DMS53 treated with DMSO at 0.1 percent for 48 hours (cell line): ENCODE data around the gene ZNF710.

Experiments used
- DNase-seq: peaks from one replicate; lab custom pipeline; 2025; ENCODE audit not compliant: unreplicated experiment; lab: John Stamatoyannopoulos, UW

ZNF710 gene

DNA sequence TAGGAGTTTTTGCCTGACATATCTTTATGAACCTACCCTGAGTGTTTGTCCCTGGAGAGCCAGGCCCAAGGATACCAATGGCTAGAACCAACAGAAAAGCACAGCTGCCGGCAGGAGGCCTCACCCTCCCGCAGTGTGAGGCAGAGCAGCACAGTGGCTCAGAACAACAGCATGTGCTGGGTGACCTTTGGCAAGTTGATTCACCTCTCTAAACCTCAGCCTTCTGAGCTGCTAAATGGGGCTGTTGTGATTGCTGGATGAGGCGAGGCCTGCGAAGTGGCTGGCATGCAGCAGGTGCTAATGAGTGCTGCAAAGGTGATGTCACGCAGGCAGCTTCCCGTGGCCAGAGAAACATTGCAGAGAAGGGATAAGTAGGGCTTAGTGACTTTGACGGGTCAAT lies 77.8 kb downstream of the ZNF710 start:
- no peak for DNase-seq

DNA sequence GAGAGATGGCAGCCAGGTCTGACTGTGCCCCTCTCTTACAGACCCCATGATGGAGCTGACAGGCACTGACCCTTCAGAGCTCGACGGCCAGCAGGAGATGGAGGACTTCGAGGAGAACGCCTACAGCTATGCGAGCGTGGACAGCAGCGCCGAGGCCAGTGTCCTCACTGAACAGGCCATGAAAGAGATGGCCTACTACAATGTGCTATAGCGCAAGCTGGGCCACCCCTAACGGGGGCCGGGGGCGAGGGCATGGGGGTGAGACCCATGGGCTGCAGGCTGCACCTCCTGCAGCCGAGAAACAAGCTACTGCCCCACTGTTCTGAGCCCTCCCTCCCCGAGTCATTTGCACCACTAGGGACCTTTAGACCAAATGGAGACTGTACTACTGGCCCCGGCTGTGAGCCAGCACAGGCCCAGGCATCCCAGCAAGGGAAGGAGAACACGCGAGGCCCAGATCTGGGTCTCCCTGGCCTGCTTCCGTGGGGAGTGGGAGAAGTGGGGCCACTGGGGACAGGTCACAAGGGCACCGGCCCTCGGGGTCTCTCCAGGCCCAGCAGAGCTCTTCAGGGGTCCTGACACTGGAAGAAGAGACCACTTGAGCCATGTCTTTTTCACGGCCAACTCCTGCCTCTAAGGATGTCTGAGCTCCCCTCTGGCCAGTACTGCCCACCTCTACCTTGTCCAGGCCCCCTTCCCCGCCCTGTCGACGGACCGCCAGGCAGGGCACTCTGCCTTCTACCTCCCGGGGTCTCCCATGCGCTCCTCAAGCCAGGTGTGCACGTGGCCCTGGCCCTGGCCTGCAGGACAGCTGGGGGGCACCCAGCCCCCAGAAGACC lies 78.7 kb downstream of the ZNF710 start:
- DNase-seq = no peak

DNA sequence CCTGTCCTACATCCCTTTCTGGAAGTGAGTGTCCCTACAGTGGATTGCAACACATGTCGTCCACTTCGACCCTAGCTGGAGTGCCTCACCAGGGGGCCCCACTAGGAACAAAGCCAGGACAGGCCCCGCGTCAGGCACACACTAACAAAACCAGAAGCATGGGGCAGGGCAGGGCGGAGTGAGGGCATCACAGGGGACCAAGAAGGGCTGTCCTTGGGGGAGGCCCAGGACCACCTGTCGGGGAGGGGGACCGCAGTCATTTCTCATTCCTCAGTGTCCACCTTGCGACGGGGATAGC lies 79.3 kb downstream of the ZNF710 start:
- DNase-seq = no peak

DNA sequence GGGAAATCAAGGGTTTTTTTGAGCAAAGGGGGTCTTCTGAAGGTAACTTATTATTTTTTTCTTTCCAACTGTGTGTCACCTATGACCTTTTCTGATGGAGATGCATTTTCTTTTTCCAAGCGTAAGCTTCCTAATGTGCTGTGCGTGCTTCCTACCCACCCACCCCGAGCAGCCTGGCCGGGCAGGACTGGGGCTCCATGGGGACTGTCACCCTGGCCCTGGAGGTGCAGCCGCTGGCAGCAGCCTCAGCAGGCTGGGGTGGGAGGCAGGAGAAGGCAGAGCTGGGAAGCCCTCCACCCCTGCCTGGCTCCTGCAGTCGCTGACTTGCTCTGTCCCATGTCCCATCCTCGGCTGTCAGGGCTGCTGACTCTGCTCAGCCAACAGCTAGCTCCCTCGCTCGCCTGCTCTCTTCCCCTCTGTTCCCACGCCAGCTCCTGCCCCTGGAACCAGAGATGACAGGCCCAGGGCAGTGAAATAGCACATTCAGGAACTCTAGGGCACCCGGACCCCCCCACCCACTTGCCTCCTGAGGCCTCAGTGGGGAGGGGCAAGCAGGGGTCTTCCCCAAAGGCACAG lies 79.8 kb downstream of the ZNF710 start:
- no peak for DNase-seq

DNA sequence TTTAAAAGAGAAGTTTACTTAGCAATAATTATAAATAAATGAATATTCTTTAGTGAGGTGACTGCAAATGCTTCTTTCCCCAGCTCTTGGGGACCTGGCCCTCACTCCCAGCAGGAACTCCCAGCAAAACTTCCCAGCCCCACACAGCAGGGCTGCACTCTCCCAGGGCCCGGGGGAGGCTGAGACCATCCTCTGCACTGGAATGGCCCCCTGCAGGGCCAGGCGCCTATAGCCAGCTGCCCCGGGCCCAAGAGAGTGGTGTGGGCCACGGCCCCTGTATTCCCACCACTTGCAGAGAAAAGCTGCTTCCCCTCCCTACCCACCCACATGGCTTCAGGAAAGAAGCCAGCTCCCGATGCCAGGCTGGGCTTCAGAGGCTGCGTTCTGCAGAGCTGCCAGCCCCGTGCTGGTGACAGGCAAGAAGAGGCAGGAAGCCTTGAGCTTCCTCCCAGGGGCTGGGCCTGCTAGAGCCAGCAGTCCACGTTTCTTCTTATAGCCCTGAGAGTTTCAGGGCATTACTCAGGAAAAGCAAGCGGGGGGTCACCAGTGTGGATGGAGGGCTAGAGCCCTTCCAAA lies 81.1 kb downstream of the ZNF710 start:
- no peak for DNase-seq

- DNase-seq = no peak
These were observed 82.3 kb downstream of the ZNF710 start for GRCh38 chr15:90083419-90083818.

GRCh38 chr15:90083954-90084607 lies 83.0 kb downstream of the ZNF710 start:
- DNase-seq = no peak

- DNase-seq = no peak
These were observed 83.8 kb downstream of the ZNF710 start for GRCh38 chr15:90084876-90085423.

DNA sequence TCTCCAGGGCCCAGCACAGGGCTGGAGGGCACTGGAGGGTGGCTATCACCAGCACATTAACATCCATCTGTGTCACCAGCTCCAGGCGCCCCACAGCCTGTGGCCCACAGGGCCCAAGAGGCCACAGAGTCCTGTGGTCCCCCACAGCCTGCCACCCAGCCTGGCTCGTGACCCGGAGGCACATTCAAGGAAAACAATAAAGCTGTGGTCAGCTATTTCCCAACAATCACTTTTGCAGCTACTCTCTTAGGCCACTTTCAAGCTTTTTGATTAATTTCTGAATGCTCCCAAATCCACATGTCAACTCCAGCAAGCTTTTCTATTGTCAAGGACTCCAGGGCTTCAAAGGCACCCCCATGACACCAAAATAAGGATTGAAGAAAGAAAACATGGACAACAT lies 84.4 kb downstream of the ZNF710 start:
- DNase-seq = no peak

DNA sequence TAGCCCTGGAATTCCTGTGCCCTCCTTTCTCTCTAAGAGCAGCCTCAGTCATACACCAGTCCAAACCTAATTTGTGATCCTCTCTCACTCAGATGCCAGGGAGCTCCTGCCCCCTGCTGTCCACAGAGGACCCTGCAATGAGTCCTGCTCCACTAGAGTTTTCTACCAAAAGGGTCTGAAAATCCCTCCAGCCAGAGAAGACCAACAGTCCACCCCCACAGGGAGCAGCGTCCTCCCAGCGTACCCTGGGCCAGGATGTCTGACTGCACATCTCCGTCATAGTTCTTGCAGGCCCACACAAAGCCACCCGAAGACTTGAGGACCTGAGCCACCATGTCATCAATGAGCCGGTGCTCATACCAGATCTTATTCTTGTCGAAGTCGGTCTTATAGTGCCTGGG lies 85.7 kb downstream of the ZNF710 start:
- no peak for DNase-seq

DNA sequence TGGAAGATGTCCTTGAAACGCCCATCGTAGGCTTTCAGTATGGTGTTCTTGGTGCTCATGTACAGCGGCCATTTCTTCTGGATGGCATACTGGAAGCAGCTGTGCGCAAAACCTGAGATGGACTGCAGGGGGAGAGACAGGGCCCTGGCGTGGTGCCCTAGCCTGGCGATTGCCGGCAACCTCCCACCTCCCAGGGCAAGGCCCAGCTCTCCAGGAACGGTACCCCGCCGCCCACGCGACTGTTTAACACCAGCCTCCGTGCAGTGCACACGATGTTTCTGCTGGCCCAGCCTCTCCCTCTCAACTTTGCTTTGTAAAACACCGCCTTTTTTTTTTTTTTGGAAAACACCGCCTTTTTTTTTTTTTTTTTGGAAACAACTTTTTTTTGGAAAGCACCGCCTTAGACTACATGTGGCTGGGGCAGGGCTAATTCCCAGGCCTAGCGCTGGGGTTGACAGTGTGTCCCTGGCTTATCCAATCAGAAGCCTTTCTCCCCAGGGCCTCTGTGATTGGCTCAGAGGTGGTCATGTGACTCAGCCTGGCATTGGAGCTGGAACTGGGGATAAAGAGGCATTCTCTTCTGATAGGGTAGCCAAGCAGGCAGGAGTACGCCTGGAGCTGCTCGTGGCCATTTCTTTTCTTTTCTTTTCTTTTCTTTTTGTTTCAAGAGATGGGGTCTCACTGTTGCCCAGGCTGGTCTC lies 86.5 kb downstream of the ZNF710 start:
- no peak for DNase-seq

GRCh38 chr15:90090226-90090848 lies 89.2 kb downstream of the ZNF710 start:
- no peak for DNase-seq

GRCh38 chr15:90091156-90091931 lies 90.2 kb downstream of the ZNF710 start:
- DNase-seq = no peak

GRCh38 chr15:90095521-90095959 lies 94.4 kb downstream of the ZNF710 start:
- peak; percentile 91 for DNase-seq

GRCh38 chr15:90097475-90097874 lies 96.4 kb downstream of the ZNF710 start:
- DNase-seq = no peak

- no peak for DNase-seq
These were observed 98.1 kb downstream of the ZNF710 start for GRCh38 chr15:90099072-90099867.

DNA sequence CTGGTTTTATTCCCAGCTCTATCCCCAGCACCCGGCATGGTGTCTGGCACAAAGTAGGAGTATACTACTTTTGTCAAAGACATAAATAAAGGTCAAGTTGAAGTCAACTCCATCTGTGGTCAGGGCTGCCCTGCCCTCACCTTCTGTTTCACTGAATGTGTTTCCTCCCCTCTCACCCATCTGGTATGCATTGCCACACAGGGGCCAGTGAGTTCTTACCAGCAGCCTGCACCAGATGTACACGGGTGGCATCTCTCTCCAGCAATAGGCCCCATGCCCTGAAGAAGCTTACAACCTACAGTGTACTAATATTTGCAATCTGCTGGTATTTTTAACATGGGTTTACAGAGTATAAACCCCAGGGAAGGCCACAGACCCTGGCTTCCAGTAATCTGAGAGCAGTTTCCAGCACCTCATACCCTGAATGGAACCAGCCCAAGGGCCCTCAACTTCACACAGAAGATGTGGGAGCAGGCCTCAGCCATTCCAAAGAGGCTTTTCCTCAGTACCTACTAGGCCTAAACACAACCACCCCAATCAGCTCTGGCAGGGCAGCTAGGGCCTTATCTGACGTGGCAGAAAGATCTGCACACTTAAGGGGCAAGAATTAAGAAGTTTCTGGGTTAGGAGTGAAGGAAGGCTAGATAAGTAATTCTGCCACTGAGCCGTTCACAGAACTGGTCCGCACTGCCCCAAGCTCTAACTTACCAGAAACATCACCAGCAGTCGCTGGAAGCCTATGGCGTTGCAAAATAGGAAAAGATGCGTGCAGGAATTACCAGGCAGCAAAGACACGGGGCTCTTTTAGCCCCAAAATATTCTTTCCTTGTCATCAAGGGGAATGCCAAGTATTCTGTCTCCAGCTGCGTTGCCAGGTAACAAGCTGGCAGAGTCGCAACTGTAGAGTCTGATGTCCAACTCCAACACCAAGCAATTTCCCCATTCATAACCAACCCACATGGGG lies 99.0 kb downstream of the ZNF710 start:
- DNase-seq = no peak
